Fibroblast of lung (primary cell): Measurements from ENCODE around the gene BOD1L2. TPM values are rescaled to one million over a fixed set of nuclear protein-coding genes. Genes with fewer than 3 reads are reported as not detected.

Source experiments
- DNase-seq, 2 donors: peaks; one replicate each; pipeline versions ENCODE4 v3.0.0 to v3.0.0-alpha.2; 2010; ENCODE audit warnings: low read depth in 2 of 2
- H2AFZ ChIP-seq: 2 replicates; pipeline ENCODE4 v1.5.1; 2012; ENCODE audit warnings: low read length, control low read depth, inconsistent platforms
- H3K27ac ChIP-seq: 2 replicates; pipeline ENCODE4 v1.5.1; 2011; ENCODE audit warnings: low read length, control low read depth; ENCODE audit not compliant: insufficient read depth
- H3K27me3 ChIP-seq: 2 replicates; pipeline ENCODE4 v1.5.1; 2011; ENCODE audit warnings: mild to moderate bottlenecking, low read length; ENCODE audit not compliant: control insufficient read depth, insufficient read depth
- H3K36me3 ChIP-seq: 2 replicates; pipeline ENCODE4 v1.5.1; 2011; ENCODE audit warnings: low read length; ENCODE audit not compliant: control insufficient read depth, insufficient read depth
- H3K4me1 ChIP-seq: 2 replicates; pipeline ENCODE4 v1.5.1; 2011; ENCODE audit warnings: low read length; ENCODE audit not compliant: control insufficient read depth, insufficient read depth; ENCODE audit errors: extremely low read depth
- H3K4me2 ChIP-seq: 2 replicates; pipeline ENCODE4 v1.5.1; 2011; ENCODE audit warnings: low read length, control low read depth; ENCODE audit not compliant: insufficient read depth; ENCODE audit errors: extremely low read depth
- H3K4me3 ChIP-seq, 4 experiments: fragments of 200-600 bp in 1 of 4; sonication (generic) in 1 of 4; replicated peaks in 1 of 4; 2 replicates each; pipeline ENCODE4 v1.5.1; 2011 to 2016; ENCODE audit warnings: low read length in 4 of 4, low read depth in 3 of 4, mild to moderate bottlenecking in 3 of 4, control low read depth in 2 of 4, inconsistent platforms in 1 of 4, mixed read lengths in 1 of 4; ENCODE audit not compliant: insufficient read depth in 1 of 4; ENCODE audit errors: control extremely low read depth in 1 of 4
- H3K79me2 ChIP-seq: 2 replicates; pipeline ENCODE4 v1.5.1; 2012; ENCODE audit warnings: mild to moderate bottlenecking, low read length, inconsistent platforms; ENCODE audit not compliant: control insufficient read depth, insufficient read depth
- H3K9ac ChIP-seq: 2 replicates; pipeline ENCODE4 v1.5.1; 2011; ENCODE audit warnings: mild to moderate bottlenecking, low read length, control low read depth; ENCODE audit not compliant: insufficient read depth
- H3K9me3 ChIP-seq: 2 replicates; pipeline ENCODE4 v1.5.1; 2012; ENCODE audit warnings: low read depth, low read length; ENCODE audit not compliant: control insufficient read depth, insufficient read depth
- H4K20me1 ChIP-seq: 2 replicates; pipeline ENCODE4 v1.5.1; 2011; ENCODE audit warnings: low read length; ENCODE audit not compliant: control insufficient read depth, insufficient read depth; ENCODE audit errors: extremely low read depth
- EZH2 ChIP-seq: IDR thresholded peaks from 2 replicates; pipeline ENCODE4 v1.5.1; 2012; ENCODE audit warnings: low read length, control low read depth, mild to moderate bottlenecking; ENCODE audit errors: missing control alignments
- polyA plus RNA-seq, 2 donors: library from polyadenylated mRNA; depleted of rRNA in 1 of 2; stranded (reverse) in 1 of 2; unstranded in 1 of 2; fragments of >200 nt; gene quantifications; 2 replicates each; pipeline ENCODE4 v1.2.1, GENCODE V29; 2011 to 2012; ENCODE audit warnings: missing spikeins in 1 of 2
- total RNA-seq: library from RNA; depleted of rRNA; stranded (reverse); fragments of >200 nt; gene quantifications from 2 replicates; pipeline ENCODE4 v1.2.1, GENCODE V29; 2014
- TF ChIP-seq, protein P1 (sequence below), 2 donors: IDR thresholded peaks in 1 of 2; conservative IDR thresholded peaks in 1 of 2; 1 replicate in 1 of 2; 2 replicates in 1 of 2; pipeline ENCODE4 v1.5.1; 2011 to 2012; ENCODE audit warnings: low read length in 2 of 2, control low read depth in 1 of 2, inconsistent platforms in 1 of 2, low read depth in 1 of 2, mild to moderate bottlenecking in 1 of 2

BOD1L2 gene
- total and polyA plus RNA-seq, 2 donors (not counting 1 experiment from before 2014, with no cell fraction given): not detected

DNA sequence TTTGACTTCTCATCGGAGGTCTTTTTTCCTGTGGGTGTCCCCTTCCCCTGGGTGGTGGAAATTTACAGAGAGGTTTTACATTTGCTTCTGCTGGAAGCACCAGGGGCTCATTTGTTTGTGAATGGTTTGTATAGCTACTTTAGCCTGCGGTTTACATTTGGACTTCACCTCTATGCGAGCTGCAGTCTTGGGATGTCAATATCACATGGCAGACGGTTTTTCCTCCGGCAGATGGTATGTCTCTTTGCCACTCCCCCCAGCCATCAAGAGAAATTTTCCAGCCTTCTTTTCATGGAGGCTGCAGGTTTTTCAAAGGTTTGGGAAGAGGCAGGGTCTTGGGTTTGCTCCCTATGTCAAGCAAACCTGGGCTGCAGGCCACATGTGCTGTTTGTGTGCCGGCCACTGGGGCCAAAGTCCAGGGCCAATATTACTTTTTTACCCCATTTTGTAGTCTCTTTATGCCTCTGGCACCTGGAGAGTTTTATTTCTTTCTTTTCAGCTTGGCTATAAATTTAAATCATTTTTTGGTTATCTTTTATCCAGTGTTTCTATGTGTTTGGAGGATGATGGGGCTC lies 23.9 kb upstream of the BOD1L2 start:
- H3K4me2 ChIP-seq: no peak overlapping the region

GRCh38 chr18:57125627-57126026 lies 21.3 kb upstream of the BOD1L2 start:
- Histone ChIP-seq H3K4me2 (no peak overlapping the region), H3K4me3 (no peak overlapping the region), H3K9me3 (no peaks in the 10 kb centered on the region), H3K36me3 (no peaks in the 10 kb centered on the region), H3K4me1 (no peaks in the 10 kb centered on the region), H4K20me1 (no peaks in the 10 kb centered on the region), H3K27ac (no peak overlapping the region), H3K79me2 (no peaks in the 10 kb centered on the region), H3K27me3 (peaks cover 7% of the 10 kb centered on the region), H2AFZ (no peak overlapping the region), H3K9ac (no peak overlapping the region)
- DNase-seq: no peak
- no peak for TF ChIP-seq EZH2
- TF ChIP-seq, protein P1, sequence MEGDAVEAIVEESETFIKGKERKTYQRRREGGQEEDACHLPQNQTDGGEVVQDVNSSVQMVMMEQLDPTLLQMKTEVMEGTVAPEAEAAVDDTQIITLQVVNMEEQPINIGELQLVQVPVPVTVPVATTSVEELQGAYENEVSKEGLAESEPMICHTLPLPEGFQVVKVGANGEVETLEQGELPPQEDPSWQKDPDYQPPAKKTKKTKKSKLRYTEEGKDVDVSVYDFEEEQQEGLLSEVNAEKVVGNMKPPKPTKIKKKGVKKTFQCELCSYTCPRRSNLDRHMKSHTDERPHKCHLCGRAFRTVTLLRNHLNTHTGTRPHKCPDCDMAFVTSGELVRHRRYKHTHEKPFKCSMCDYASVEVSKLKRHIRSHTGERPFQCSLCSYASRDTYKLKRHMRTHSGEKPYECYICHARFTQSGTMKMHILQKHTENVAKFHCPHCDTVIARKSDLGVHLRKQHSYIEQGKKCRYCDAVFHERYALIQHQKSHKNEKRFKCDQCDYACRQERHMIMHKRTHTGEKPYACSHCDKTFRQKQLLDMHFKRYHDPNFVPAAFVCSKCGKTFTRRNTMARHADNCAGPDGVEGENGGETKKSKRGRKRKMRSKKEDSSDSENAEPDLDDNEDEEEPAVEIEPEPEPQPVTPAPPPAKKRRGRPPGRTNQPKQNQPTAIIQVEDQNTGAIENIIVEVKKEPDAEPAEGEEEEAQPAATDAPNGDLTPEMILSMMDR (conservative IDR thresholded peaks at IDR 0.05 in 1 of 2, IDR thresholded peaks at IDR 0.05 in 1 of 2; ENCODE audit: low read depth in 1 of 2, low read length in 2 of 2): no peak

More for the DNA sequence above, 23.9 kb upstream of the BOD1L2 start:
- Histone ChIP-seq H3K9me3 (no peaks in the 10 kb centered on the region), H3K9ac (no peak overlapping the region), H3K27me3 (peaks cover 7% of the 10 kb centered on the region), H3K36me3 (no peaks in the 10 kb centered on the region), H3K4me3 (no peak overlapping the region), H3K4me1 (no peaks in the 10 kb centered on the region), H3K27ac (no peak overlapping the region), H2AFZ (no peak overlapping the region), H4K20me1 (no peaks in the 10 kb centered on the region), H3K79me2 (no peaks in the 10 kb centered on the region)
- DNase-seq: no peak
- TF ChIP-seq EZH2: no peak
- TF ChIP-seq, protein P1 (conservative IDR thresholded peaks at IDR 0.05 in 1 of 2, IDR thresholded peaks at IDR 0.05 in 1 of 2; ENCODE audit: low read depth in 1 of 2, low read length in 2 of 2): no peak

- Histone ChIP-seq H3K27me3 (no peaks in the 10 kb centered on the region), H3K27ac (no peak overlapping the region), H2AFZ (no peak overlapping the region), H3K9me3 (no peaks in the 10 kb centered on the region), H3K9ac (no peak overlapping the region), H3K79me2 (no peaks in the 10 kb centered on the region), H3K4me2 (no peak overlapping the region), H3K36me3 (no peaks in the 10 kb centered on the region), H3K4me3 (no peak overlapping the region), H3K4me1 (no peaks in the 10 kb centered on the region), H4K20me1 (no peaks in the 10 kb centered on the region)
- TF ChIP-seq, protein P1 (conservative IDR thresholded peaks at IDR 0.05 in 1 of 2, IDR thresholded peaks at IDR 0.05 in 1 of 2; ENCODE audit: low read depth in 1 of 2, low read length in 2 of 2): no peak
- TF ChIP-seq EZH2: no peak
- no peak for DNase-seq
Measured at GRCh38 chr18:57128220-57128932, 18.5 kb upstream of the BOD1L2 start.
